Uterus (tissue), 4 donors: ENCODE measurements around the gene SNAP47. TPM values are rescaled to one million over a fixed set of nuclear protein-coding genes. Genes with fewer than 3 reads are reported as not detected.

Source experiments
- DNase-seq, 2 donors: peaks; one replicate each; pipeline ENCODE4 v3.0.0-alpha.2; 2019 to 2020
- H3K27ac ChIP-seq, 2 donors: fragments of 200-600 bp; sonication (generic); 1 replicate in 1 of 2; 2 replicates in 1 of 2; pipeline ENCODE4 v1.5.1; 2016 to 2018
- H3K27me3 ChIP-seq, 2 donors: fragments of 200-600 bp; sonication (generic); one replicate each; pipeline ENCODE4 v1.5.1; 2018 to 2019; ENCODE audit warnings: control low read depth in 1 of 2
- H3K36me3 ChIP-seq, 2 donors: fragments of 200-600 bp; sonication (generic); one replicate each; pipeline ENCODE4 v1.5.1; 2019; ENCODE audit warnings: control low read depth in 1 of 2
- H3K4me1 ChIP-seq, 2 donors: fragments of 200-600 bp; sonication (generic); one replicate each; pipeline ENCODE4 v1.5.1; 2018 to 2019; ENCODE audit warnings: control low read depth in 1 of 2
- H3K4me3 ChIP-seq, 2 donors: fragments of 200-600 bp; sonication (generic); 1 replicate in 1 of 2; 2 replicates in 1 of 2; pipeline ENCODE4 v1.5.1; 2018 to 2019; ENCODE audit warnings: mild to moderate bottlenecking in 1 of 2
- H3K9me3 ChIP-seq, 2 donors: fragments of 200-600 bp; sonication (generic); one replicate each; pipeline ENCODE4 v1.5.1; 2019; ENCODE audit warnings: control low read depth in 1 of 2
- POLR2A ChIP-seq, 2 donors: fragments of 450-650 bp; IDR thresholded peaks; one replicate each; pipeline ENCODE4 v1.6.1; 2016; ENCODE audit warnings: antibody characterized with exemption in 2 of 2, mild to moderate bottlenecking in 1 of 2, moderate library complexity in 1 of 2
- intact Hi-C: fragments of 100-400 bp; cut with DNase I; formaldehyde crosslinking; loops from one replicate; pipeline ENCODE4 v1.15.1; 2023; ENCODE audit warnings: low total_unique reads
- total RNA-seq, 4 donors: library from RNA; depleted of rRNA in 3 of 4; stranded (reverse); fragments of >200 nt in 3 of 4; gene quantifications; one replicate each; pipeline versions ENCODE4 v1.1.0 to v1.2.4, GENCODE V29; 2014 to 2023
- TF ChIP-seq, protein P1 (sequence below), 4 experiments: fragments of 200-600 bp in 2 of 4; fragments of 450-650 bp in 2 of 4; sonication (generic) in 2 of 4; IDR thresholded peaks; one replicate each; pipeline ENCODE4 v1.5.1; 2016 to 2019; ENCODE audit warnings: antibody characterized with exemption in 4 of 4, mild to moderate bottlenecking in 2 of 4, moderate library complexity in 1 of 4
- donor health status: DM: yes; HTN: yes; CAD: no.

SNAP47 gene
- total RNA-seq, 4 donors from 2014 or later: 33.3 to 75.5 (median 55.2) TPM

DNA sequence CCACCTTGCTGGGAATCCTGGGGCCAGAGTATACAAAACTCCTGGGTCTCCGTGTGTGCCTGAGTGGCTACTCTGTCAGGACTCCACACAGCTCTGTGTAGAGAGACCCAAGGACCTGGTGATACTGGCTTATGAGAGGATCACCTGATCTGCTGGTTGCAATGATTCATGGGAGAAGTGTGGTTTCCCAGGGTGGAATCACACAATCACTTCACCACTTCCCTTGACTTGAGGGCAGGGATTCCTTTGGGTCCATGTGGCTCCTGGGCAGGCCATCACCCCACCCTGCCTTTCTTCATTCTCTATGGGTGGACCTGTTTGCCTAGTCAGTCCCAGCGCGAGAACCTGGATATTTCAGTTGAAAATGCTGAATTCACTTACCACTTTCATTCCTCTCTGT, 93.6 kb downstream of the SNAP47 start:
- intact Hi-C loops: no loop called here
- Histone ChIP-seq H3K36me3 (no peaks in the 10 kb centered on the region), H3K4me3 (no peak overlapping the region), H3K9me3 (no peaks in the 10 kb centered on the region), H3K4me1 (no peaks in the 10 kb centered on the region), H3K27ac (no peak overlapping the region), H3K27me3 (no peaks in the 10 kb centered on the region)
- TF ChIP-seq, protein P1, sequence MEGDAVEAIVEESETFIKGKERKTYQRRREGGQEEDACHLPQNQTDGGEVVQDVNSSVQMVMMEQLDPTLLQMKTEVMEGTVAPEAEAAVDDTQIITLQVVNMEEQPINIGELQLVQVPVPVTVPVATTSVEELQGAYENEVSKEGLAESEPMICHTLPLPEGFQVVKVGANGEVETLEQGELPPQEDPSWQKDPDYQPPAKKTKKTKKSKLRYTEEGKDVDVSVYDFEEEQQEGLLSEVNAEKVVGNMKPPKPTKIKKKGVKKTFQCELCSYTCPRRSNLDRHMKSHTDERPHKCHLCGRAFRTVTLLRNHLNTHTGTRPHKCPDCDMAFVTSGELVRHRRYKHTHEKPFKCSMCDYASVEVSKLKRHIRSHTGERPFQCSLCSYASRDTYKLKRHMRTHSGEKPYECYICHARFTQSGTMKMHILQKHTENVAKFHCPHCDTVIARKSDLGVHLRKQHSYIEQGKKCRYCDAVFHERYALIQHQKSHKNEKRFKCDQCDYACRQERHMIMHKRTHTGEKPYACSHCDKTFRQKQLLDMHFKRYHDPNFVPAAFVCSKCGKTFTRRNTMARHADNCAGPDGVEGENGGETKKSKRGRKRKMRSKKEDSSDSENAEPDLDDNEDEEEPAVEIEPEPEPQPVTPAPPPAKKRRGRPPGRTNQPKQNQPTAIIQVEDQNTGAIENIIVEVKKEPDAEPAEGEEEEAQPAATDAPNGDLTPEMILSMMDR (IDR thresholded peaks at IDR 0.05): no peak
- TF ChIP-seq POLR2A (IDR thresholded peaks at IDR 0.05): no peak
- DNase-seq: no peak

Other genes with a start within 250 kb of the SNAP47 start
- gene ZNF678, start 171.9 kb upstream of the SNAP47 start, total RNA-seq: 10 to 100 TPM in 3 of 4 donors, 1 to 10 TPM in 1; 9.7 to 51.4 (median 18.6) TPM
- gene JMJD4, start 133 bp upstream of the SNAP47 start, total RNA-seq: 10 to 100 TPM in 2 of 4 donors, 1 to 10 TPM in 2; 5.0 to 29.6 (median 15.7) TPM
- gene PRSS38, start 80.2 kb downstream of the SNAP47 start, total RNA-seq: not detected
- 1 to 10 TPM in 3 of 4 donors, not detected in 1; 2.4 to 6.8 (median 4.4) TPM for gene WNT9A, start 212.5 kb downstream of the SNAP47 start, total RNA-seq